Tibial artery (tissue), 4 donors: ENCODE measurements around the gene ANP32A.

Source experiments
- DNase-seq, 2 donors: peaks; one replicate each; pipeline ENCODE4 v3.0.0-alpha.2; 2019
- H3K27ac ChIP-seq, 2 donors: fragments of 200-600 bp; sonication (generic) in 1 of 2; 1 replicate in 1 of 2; 2 replicates in 1 of 2; pipeline ENCODE4 v1.5.1; 2018 to 2019; ENCODE audit warnings: mild to moderate bottlenecking in 1 of 2
- H3K27me3 ChIP-seq, 2 donors: fragments of 200-600 bp; sonication (generic) in 1 of 2; one replicate each; pipeline versions ENCODE4 v1.5.1 to v1.6.0; 2016 to 2019
- H3K36me3 ChIP-seq, 3 donors: fragments of 200-600 bp; sonication (generic) in 2 of 3; one replicate each; pipeline ENCODE4 v1.5.1; 2016 to 2019; ENCODE audit warnings: mild to moderate bottlenecking in 2 of 3
- H3K4me1 ChIP-seq, 4 donors: fragments of 200-600 bp; sonication (generic) in 2 of 4; 1 replicate in 3 of 4; 2 replicates in 1 of 4; pipeline ENCODE4 v1.5.1; 2016 to 2019
- H3K4me3 ChIP-seq, 2 donors: fragments of 200-600 bp; sonication (generic) in 1 of 2; 1 replicate in 1 of 2; 2 replicates in 1 of 2; pipeline ENCODE4 v1.5.1; 2018 to 2019; ENCODE audit warnings: mild to moderate bottlenecking in 2 of 2
- H3K9me3 ChIP-seq, 3 donors: fragments of 200-600 bp; sonication (generic) in 1 of 3; one replicate each; pipeline ENCODE4 v1.5.1; 2016 to 2019
- intact Hi-C: fragments of 100-400 bp; cut with DNase I; formaldehyde crosslinking; loops from one replicate; pipeline ENCODE4 v1.15.0; 2023; ENCODE audit warnings: low total_unique reads
- TF ChIP-seq, protein P1 (sequence below), 2 experiments: fragments of 200-600 bp in 1 of 2; fragments of 450-650 bp in 1 of 2; IDR thresholded peaks; one replicate each; pipeline ENCODE4 v1.5.1; 2017 to 2019; ENCODE audit warnings: antibody characterized with exemption in 2 of 2, mild to moderate bottlenecking in 1 of 2, moderate library complexity in 1 of 2

Gene ANP32A

DNA sequence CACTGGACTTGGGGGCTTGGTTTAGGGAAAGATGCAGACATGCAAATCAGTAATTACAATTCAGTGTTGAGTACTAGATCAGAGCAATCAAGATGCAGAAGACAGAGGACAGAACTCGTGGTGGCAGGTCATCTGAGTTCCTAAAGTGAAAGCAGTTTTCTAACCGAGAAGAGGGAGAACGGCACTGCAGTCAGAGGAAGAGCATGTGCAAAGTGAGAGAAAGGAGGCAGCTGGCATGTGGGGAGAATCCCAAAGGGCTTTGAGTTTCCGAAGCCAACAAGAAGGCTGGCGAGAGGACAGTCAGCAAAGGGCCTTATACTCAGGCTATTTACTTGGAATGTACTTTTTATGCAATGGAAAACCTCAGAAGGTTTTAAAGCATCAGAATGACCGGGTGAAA is 87.0 kb downstream of the ANP32A start:
- H3K36me3 ChIP-seq = no peaks in the 10 kb centered on the region
- no peak overlapping the region for H3K4me3 ChIP-seq
- peaks cover 0 to 13% (median 8%) of the 10 kb centered on the region in 4 donors for H3K4me1 ChIP-seq
- H3K9me3 ChIP-seq = no peaks in the 10 kb centered on the region
- DNase-seq = no peak
- no peak overlapping the region for H3K27ac ChIP-seq
- no peaks in the 10 kb centered on the region for H3K27me3 ChIP-seq
- TF ChIP-seq, protein P1, sequence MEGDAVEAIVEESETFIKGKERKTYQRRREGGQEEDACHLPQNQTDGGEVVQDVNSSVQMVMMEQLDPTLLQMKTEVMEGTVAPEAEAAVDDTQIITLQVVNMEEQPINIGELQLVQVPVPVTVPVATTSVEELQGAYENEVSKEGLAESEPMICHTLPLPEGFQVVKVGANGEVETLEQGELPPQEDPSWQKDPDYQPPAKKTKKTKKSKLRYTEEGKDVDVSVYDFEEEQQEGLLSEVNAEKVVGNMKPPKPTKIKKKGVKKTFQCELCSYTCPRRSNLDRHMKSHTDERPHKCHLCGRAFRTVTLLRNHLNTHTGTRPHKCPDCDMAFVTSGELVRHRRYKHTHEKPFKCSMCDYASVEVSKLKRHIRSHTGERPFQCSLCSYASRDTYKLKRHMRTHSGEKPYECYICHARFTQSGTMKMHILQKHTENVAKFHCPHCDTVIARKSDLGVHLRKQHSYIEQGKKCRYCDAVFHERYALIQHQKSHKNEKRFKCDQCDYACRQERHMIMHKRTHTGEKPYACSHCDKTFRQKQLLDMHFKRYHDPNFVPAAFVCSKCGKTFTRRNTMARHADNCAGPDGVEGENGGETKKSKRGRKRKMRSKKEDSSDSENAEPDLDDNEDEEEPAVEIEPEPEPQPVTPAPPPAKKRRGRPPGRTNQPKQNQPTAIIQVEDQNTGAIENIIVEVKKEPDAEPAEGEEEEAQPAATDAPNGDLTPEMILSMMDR (IDR thresholded peaks at IDR 0.05) = no peak
- intact Hi-C loops = no loop called here

DNA sequence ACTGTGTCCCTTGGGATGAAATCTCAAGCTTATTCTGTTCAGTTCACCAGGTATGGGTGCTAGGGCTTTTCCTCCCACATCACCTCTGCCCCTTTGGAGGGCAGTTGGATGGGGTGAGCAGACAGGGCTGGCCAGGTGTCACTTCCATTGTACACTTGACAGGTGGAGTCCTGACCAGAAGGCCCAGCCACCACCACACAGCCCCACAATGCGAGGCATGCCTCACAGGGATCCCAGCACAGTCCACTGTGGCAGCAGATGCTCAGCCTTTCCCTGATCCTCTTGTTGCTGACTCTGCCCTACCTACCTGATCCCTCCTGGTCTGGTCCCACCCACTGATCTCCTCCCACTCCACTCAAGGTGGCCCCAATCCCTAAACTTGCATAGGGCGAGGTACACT is 88.2 kb downstream of the ANP32A start:
- H3K27me3 ChIP-seq = no peaks in the 10 kb centered on the region
- TF ChIP-seq, protein P1 (IDR thresholded peaks at IDR 0.05) = no peak
- H3K4me1 ChIP-seq = peaks cover 0 to 13% (median 8%) of the 10 kb centered on the region in 4 donors
- H3K27ac ChIP-seq = no peak overlapping the region
- no peaks in the 10 kb centered on the region for H3K36me3 ChIP-seq
- intact Hi-C loops = no loop called here
- no peak overlapping the region for H3K4me3 ChIP-seq
- no peaks in the 10 kb centered on the region for H3K9me3 ChIP-seq
- DNase-seq = no peak

DNA sequence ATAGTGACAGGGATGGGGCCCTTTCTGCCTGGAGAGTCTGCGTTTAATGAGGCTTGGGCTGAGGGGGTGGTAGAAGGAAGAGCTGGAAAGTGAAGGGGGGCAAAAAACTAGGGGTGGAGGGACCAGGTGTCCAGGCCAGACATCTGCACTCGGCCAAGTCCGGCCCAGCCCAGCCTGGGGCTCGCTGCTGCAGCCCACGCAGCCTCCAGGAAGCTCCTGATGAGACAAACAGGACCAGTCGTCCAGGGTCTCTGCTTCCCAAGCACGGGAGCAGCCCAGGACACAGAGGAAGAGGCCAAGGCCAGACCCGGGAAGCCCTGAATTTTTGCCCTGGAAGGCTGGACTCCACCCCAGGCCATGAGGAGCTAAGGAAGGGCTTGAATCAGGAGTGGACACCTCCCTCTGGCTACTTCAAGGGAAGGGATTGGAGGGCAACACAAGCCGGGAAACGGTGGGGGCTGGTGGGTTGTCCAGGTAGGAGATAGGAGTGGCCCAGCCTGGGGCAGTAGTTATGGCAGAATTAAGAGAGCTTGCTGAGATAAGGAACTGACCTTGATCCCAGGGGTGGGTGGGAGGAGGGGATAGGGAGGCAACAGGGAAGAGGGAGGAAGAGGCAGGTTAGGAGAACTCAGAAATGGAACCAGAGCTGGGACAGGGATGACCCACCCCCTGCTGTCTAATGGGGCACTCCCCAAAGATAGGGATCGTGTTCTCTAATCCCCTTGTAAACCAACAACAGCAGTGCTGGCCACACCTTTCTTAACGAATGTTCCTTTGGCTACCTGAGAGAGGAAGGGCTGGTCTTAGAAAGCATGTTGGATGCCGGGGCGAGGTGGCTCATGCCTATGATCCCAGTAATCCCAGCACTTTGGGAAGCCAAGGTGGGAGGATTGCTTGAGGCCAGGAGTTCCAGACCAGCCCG is 89.5 kb downstream of the ANP32A start:
- Histone ChIP-seq H3K36me3 (no peaks in the 10 kb centered on the region), H3K4me3 (no peak overlapping the region), H3K27me3 (no peaks in the 10 kb centered on the region), H3K27ac (no peak overlapping the region), H3K4me1 (peaks cover 0 to 13% (median 8%) of the 10 kb centered on the region in 4 donors), H3K9me3 (no peaks in the 10 kb centered on the region)
- intact Hi-C loops = no loop called here
- TF ChIP-seq, protein P1 (IDR thresholded peaks at IDR 0.05) = no peak
- DNase-seq = no peak

DNA sequence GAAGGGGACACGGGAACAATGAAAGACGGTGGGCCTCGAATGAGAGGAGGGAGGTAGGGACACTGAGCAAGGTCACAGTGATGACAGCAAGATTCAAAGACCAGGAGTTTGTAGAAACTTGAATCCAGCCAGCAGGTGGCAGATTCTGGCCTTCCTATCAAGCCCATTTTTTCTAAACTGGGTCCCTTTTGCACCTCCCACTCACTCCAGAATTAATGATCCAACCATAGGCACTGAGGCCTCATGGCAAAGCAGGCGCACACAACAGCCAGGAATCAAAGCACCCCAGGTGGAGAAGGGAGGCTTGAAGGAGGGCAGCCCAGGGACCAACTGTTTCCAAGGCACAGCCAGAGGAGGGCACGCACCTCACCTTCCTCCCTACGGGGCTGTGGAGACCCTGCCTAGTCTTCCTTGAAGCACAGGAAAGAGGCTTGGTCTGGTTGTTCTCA is 90.2 kb downstream of the ANP32A start:
- H3K27ac ChIP-seq = no peak overlapping the region

DNA sequence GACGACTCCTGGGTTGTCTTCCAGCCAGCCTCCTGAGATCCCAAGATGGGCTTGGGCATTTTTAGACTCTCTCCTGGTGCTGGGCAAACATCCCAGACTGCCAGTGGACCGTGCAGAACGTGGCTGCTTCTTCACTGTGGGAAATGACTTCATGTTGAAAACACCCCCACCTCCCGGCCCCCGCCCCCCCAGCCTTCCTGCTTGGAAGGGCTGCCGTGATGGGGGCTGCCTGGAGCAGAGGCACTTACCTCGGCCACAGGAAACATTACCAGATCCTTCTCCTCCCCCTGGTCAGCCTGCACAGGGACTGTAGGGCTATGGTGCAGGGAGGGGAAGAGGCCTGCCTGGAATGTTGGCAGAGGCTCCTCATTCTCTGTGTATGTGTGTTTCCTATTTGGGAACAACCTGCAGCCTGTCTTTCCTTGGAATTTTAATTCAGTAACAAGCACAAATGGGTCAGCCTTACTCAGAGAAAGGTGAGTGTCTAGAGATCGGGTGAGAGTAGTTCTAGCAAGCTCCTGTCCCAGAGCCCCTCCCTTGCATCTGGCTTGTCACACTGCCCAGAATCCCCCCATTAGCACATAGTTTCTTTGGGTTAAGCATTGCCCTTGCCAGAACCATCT is 90.8 kb downstream of the ANP32A start:
- Histone ChIP-seq H3K27me3 (peaks cover 0 to 2% of the 10 kb centered on the region in 2 donors), H3K9me3 (no peaks in the 10 kb centered on the region), H3K36me3 (no peaks in the 10 kb centered on the region), H3K27ac (no peak overlapping the region), H3K4me3 (no peak overlapping the region), H3K4me1 (peaks cover 0 to 13% (median 8%) of the 10 kb centered on the region in 4 donors)
- TF ChIP-seq, protein P1 (IDR thresholded peaks at IDR 0.05) = no peak
- no peak for DNase-seq
- intact Hi-C loops = loop anchor here (5.0 kb wide), 1 partner anchor 147 kb away; no protein-coding TSS in a partner anchor

More for the DNA sequence above, 90.2 kb downstream of the ANP32A start:
- Histone ChIP-seq H3K9me3 (no peaks in the 10 kb centered on the region), H3K36me3 (no peaks in the 10 kb centered on the region), H3K4me3 (no peak overlapping the region), H3K27me3 (peaks cover 0 to 2% of the 10 kb centered on the region in 2 donors), H3K4me1 (peaks cover 0 to 13% (median 8%) of the 10 kb centered on the region in 4 donors)
- peak in 1 of 2 donors; percentile 34 for DNase-seq
- intact Hi-C loops = no loop called here
- TF ChIP-seq, protein P1 (IDR thresholded peaks at IDR 0.05) = peak; percentile 63 to 78
